Measurements from ENCODE around the gene IQGAP1.

IQGAP1 gene

DNA sequence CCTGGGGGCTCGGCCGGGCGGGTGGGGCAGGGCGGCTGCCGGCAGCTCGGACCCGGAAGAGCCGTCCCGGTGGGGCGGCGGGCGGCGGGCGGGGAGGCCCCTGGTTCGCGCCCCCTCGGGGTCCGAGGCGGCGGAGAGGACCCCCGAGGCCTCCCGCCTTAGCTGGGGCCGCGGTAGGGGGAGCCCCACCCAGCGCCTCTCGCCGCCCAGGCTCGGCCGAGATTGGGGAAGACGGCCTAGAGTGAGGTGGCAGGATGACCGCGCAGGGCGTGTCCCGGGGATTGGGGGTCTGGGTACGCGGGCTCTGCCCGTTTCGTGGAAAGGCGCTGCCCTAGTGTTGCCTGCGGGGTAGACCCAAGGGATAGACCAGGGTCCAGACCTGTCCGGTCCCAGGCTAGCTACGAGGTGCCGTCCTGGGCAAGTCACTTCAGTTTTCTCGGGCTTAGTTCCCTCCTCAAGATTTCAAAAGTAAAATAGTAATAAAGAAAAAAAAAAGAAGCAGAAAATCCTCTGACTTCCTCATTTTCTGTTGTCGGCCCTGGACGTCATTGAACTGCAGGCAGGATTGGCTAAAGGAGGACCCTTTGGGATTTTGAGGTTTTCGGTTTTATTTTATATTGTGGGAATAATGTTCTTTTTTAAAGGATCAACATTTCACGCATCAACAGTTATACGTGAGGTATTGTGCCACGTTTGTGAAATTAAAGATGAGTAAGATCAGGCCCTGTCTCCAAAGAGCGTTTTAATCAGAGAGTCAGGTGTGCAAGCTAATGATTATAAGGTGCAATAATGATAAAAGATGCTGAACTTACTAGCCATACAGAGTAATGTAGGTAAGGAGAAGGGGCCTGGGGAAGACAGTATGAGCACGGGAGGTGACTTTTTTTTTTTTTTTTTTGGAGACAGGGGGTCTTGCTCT is 679 bp downstream of the IQGAP1 start:
- TF ChIP-seq, protein P1, sequence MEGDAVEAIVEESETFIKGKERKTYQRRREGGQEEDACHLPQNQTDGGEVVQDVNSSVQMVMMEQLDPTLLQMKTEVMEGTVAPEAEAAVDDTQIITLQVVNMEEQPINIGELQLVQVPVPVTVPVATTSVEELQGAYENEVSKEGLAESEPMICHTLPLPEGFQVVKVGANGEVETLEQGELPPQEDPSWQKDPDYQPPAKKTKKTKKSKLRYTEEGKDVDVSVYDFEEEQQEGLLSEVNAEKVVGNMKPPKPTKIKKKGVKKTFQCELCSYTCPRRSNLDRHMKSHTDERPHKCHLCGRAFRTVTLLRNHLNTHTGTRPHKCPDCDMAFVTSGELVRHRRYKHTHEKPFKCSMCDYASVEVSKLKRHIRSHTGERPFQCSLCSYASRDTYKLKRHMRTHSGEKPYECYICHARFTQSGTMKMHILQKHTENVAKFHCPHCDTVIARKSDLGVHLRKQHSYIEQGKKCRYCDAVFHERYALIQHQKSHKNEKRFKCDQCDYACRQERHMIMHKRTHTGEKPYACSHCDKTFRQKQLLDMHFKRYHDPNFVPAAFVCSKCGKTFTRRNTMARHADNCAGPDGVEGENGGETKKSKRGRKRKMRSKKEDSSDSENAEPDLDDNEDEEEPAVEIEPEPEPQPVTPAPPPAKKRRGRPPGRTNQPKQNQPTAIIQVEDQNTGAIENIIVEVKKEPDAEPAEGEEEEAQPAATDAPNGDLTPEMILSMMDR (IDR thresholded peaks at IDR 0.05; ENCODE audit: insufficient read depth, low read length, missing control alignments), result no peak
- ChIA-PET POLR2A (interaction anchor here (0.9 to 1.8 kb wide), 6 partner anchors 11 to 26 kb away, joined by 3 to 13 read pairs (median 8); no protein-coding TSS in a partner anchor), CTCF (interaction anchor here (1.0 to 1.9 kb wide), 6 partner anchors 12 to 93 kb away, joined by 3 to 11 read pairs (median 6); partner anchors contain the start of gene ZNF774)
- H3K4me3 ChIP-seq (ENCODE audit: low read depth, low read length), result peak overlapping the region; percentile 86
- DNase-seq (ENCODE audit: low read depth, low spot score), result no peak

GRCh38 chr15:90389513-90389912 is 1.5 kb downstream of the IQGAP1 start:
- TF ChIP-seq, protein P1 (IDR thresholded peaks at IDR 0.05; ENCODE audit: insufficient read depth, low read length, missing control alignments), result no peak
- ChIA-PET CTCF (interaction anchor here (1.0 to 1.9 kb wide), 3 partner anchors 11 to 32 kb away, joined by 3 to 11 read pairs (median 7); no protein-coding TSS in a partner anchor), POLR2A (interaction anchor here (0.7 to 1.2 kb wide), 2 partner anchors 10 to 62 kb away, joined by 3 to 4 read pairs; no protein-coding TSS in a partner anchor)
- H3K4me3 ChIP-seq (ENCODE audit: low read depth, low read length), result peak overlapping the region; percentile 86
- no peak for DNase-seq (ENCODE audit: low read depth, low spot score)

GRCh38 chr15:90393040-90393439 is 5.0 kb downstream of the IQGAP1 start:
- POLR2A ChIA-PET, result no interaction called here
- CTCF ChIA-PET, result interaction anchor here (1.1 kb wide), 1 partner anchor 67 kb away, joined by 3 read pairs; no protein-coding TSS in a partner anchor
- TF ChIP-seq, protein P1 (IDR thresholded peaks at IDR 0.05; ENCODE audit: insufficient read depth, low read length, missing control alignments), result no peak
- H3K4me3 ChIP-seq (ENCODE audit: low read depth, low read length), result no peak overlapping the region
- no peak for DNase-seq (ENCODE audit: low read depth, low spot score)

DNA sequence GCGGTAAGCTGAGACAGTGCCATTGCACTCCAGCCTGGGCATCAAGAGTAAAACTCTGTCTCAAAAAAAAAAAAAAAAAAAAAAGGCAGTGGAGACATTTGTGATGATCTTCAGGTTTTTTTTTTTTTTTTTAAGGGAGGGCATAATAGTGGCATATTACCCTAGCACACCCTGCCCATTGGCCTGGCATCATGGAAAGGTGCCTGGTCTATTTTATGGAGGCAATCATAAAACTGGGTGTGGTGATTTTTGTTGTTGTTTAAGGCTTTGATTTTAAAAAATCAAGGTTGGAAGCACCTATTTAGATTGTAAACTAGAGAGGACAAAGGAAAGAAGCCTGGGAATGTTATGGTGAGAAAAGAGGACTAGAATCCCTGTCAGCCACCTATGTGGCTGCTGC is 6.0 kb downstream of the IQGAP1 start:
- CTCF ChIA-PET, result interaction anchor here (1.2 kb wide), 1 partner anchor 18 kb away, joined by 3 read pairs; no protein-coding TSS in a partner anchor

GRCh38 chr15:90394748-90395442 is 6.9 kb downstream of the IQGAP1 start:
- CTCF ChIA-PET, result interaction anchor here (0.6 to 1.2 kb wide), 3 partner anchors 17 to 75 kb away, joined by 3 read pairs; no protein-coding TSS in a partner anchor
- POLR2A ChIA-PET, result no interaction called here
- DNase-seq (ENCODE audit: low read depth, low spot score), result no peak
- no peak overlapping the region for H3K4me3 ChIP-seq (ENCODE audit: low read depth, low read length)
- TF ChIP-seq, protein P1 (IDR thresholded peaks at IDR 0.05; ENCODE audit: insufficient read depth, low read length, missing control alignments), result no peak

More for the DNA sequence above, 6.0 kb downstream of the IQGAP1 start:
- no peak overlapping the region for H3K4me3 ChIP-seq (ENCODE audit: low read depth, low read length)
- no peak for DNase-seq (ENCODE audit: low read depth, low spot score)
- POLR2A ChIA-PET, result no interaction called here
- TF ChIP-seq, protein P1 (IDR thresholded peaks at IDR 0.05; ENCODE audit: insufficient read depth, low read length, missing control alignments), result no peak

Data from AG04449 (cell line).